ENCODE results near the gene CNTN4. TPM values are rescaled to one million over a fixed set of nuclear protein-coding genes. Genes with fewer than 3 reads are reported as not detected.

The CNTN4 gene
- total RNA-seq, 1 donor from 2014 or later = 48.3 TPM

DNA sequence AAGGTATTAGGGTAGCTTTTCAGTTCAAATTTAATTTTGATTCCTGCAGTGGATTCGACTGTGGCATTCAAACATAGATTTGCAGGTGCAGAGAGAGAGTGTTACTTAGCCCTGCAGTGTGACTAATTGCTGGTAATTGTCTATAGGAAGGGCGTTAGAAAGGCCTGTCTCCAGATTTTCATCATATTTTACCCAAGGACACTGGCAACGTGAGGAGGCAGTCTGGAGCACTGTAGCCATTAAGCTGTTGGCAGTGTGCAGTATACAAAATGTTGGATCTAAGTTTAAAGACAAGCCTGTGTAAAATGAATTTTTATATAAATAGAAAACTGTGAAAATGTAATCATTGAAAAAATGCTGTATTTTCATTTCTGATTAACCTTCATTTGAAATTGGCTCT lies 342.9 kb downstream of the CNTN4 start:
- no peak overlapping the region for H3K27ac Mint-ChIP-seq (ENCODE audit: unreplicated experiment)
- H3K36me3 Mint-ChIP-seq (ENCODE audit: unreplicated experiment) = no peaks in the 10 kb centered on the region
- H3K4me1 Mint-ChIP-seq (ENCODE audit: unreplicated experiment) = no peaks in the 10 kb centered on the region
- DNase-seq (ENCODE audit: extremely low spot score, unreplicated experiment) = no peak
- H3K27me3 Mint-ChIP-seq (ENCODE audit: unreplicated experiment) = no peaks in the 10 kb centered on the region
- H3K4me3 Mint-ChIP-seq (ENCODE audit: unreplicated experiment) = no peak overlapping the region
- no peaks in the 10 kb centered on the region for H3K9me3 Mint-ChIP-seq (ENCODE audit: unreplicated experiment)
- TF ChIP-seq, protein P1, sequence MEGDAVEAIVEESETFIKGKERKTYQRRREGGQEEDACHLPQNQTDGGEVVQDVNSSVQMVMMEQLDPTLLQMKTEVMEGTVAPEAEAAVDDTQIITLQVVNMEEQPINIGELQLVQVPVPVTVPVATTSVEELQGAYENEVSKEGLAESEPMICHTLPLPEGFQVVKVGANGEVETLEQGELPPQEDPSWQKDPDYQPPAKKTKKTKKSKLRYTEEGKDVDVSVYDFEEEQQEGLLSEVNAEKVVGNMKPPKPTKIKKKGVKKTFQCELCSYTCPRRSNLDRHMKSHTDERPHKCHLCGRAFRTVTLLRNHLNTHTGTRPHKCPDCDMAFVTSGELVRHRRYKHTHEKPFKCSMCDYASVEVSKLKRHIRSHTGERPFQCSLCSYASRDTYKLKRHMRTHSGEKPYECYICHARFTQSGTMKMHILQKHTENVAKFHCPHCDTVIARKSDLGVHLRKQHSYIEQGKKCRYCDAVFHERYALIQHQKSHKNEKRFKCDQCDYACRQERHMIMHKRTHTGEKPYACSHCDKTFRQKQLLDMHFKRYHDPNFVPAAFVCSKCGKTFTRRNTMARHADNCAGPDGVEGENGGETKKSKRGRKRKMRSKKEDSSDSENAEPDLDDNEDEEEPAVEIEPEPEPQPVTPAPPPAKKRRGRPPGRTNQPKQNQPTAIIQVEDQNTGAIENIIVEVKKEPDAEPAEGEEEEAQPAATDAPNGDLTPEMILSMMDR (IDR thresholded peaks at IDR 0.05) = no peak

DNA sequence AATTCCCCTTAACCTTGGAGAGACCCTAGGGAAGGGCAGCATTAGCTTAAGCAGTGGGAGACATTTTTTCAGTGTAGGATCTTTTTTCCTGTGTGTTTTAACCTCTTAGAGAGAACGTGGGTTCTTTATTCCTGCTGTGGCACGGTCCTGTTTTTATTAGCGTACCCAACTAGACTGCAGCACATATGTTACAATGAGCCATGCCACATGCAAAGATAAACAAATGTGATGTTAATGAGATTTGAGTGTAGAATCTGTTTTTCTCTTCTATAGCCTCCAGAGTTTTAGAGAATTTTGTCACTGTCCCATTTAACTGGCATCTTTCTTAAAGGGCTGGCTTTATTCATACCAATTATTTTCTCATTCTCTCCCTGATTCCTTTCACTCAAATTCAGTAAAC lies 347.5 kb downstream of the CNTN4 start:
- H3K36me3 Mint-ChIP-seq (ENCODE audit: unreplicated experiment) = no peaks in the 10 kb centered on the region

DNA sequence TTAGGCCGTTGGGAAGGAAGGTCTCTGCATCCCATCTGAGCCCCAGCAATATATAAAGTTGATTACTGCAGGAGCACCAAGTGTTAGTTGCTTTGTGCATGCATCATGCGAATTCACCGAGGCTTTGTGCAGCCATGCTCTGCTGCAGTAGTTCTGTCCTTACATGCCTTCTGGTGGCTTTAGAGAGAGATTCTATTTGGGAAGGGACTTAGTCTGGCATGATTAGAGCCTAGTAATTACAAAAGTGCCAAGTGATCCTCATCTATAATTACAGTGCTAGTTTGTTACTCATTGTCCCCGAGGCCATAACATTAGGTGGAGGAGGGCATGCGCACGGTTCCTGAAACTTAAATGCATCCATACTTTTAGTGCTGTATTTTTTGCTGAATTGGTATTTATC lies 353.6 kb downstream of the CNTN4 start:
- no peaks in the 10 kb centered on the region for H3K4me1 Mint-ChIP-seq (ENCODE audit: unreplicated experiment)
- no peak overlapping the region for H3K4me3 Mint-ChIP-seq (ENCODE audit: unreplicated experiment)
- no peaks in the 10 kb centered on the region for H3K27me3 Mint-ChIP-seq (ENCODE audit: unreplicated experiment)
- H3K27ac Mint-ChIP-seq (ENCODE audit: unreplicated experiment) = no peak overlapping the region
- H3K36me3 Mint-ChIP-seq (ENCODE audit: unreplicated experiment) = no peaks in the 10 kb centered on the region
- peaks cover 6% of the 10 kb centered on the region for H3K9me3 Mint-ChIP-seq (ENCODE audit: unreplicated experiment)
- TF ChIP-seq, protein P1 (IDR thresholded peaks at IDR 0.05) = no peak
- DNase-seq (ENCODE audit: extremely low spot score, unreplicated experiment) = no peak

More for the DNA sequence above, 347.5 kb downstream of the CNTN4 start:
- H3K4me3 Mint-ChIP-seq (ENCODE audit: unreplicated experiment) = no peak overlapping the region
- no peak for DNase-seq (ENCODE audit: extremely low spot score, unreplicated experiment)
- no peaks in the 10 kb centered on the region for H3K27me3 Mint-ChIP-seq (ENCODE audit: unreplicated experiment)
- TF ChIP-seq, protein P1 (IDR thresholded peaks at IDR 0.05) = no peak
- H3K4me1 Mint-ChIP-seq (ENCODE audit: unreplicated experiment) = no peaks in the 10 kb centered on the region
- no peak overlapping the region for H3K27ac Mint-ChIP-seq (ENCODE audit: unreplicated experiment)
- peaks cover 6% of the 10 kb centered on the region for H3K9me3 Mint-ChIP-seq (ENCODE audit: unreplicated experiment)

DNA sequence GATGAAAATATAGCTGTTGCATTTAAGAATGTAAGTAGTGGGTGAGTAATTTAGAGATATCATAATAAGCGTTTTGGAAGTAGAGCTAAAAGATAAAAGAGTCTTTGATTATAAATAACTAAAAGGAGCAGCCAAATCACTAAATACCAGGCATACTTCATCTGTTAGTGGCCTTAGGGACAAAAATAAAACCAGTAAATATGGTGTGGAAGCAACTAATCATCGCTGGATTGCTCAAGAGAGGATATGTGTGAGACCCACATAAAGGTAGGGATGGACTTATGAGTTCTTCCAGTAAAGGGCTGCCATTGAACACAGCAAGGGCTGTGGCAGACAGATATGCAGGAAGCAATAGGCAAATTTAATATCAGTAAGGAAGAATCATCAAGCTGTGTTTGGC lies 356.2 kb downstream of the CNTN4 start:
- Mint-ChIP-seq H3K4me1 (ENCODE audit: unreplicated experiment) (no peaks in the 10 kb centered on the region), H3K4me3 (ENCODE audit: unreplicated experiment) (no peak overlapping the region), H3K36me3 (ENCODE audit: unreplicated experiment) (no peaks in the 10 kb centered on the region), H3K9me3 (ENCODE audit: unreplicated experiment) (no peaks in the 10 kb centered on the region), H3K27ac (ENCODE audit: unreplicated experiment) (no peak overlapping the region), H3K27me3 (ENCODE audit: unreplicated experiment) (no peaks in the 10 kb centered on the region)
- DNase-seq (ENCODE audit: extremely low spot score, unreplicated experiment) = no peak
- TF ChIP-seq, protein P1 (IDR thresholded peaks at IDR 0.05) = no peak

DNA sequence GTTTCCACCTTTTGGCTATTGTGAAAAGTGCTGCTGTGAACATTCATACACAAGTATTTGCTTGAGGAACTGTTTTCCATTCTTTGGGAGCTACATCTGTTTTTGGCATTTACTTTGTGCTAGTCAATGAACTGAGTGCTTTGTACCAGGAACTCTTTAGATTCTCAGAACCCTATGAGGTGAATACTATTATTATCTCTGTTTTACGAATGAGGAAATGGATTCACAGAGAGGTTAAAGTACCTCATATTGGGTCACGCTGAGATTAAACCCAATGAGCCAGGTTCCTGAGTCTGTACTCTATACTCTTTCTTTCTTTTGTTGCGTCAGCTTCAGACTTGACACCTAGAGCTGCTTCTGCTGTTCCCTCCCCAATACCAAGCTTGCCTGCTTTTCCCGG lies 358.1 kb downstream of the CNTN4 start:
- DNase-seq (ENCODE audit: extremely low spot score, unreplicated experiment) = no peak
- Mint-ChIP-seq H3K27ac (ENCODE audit: unreplicated experiment) (no peak overlapping the region), H3K9me3 (ENCODE audit: unreplicated experiment) (peaks cover 3% of the 10 kb centered on the region), H3K36me3 (ENCODE audit: unreplicated experiment) (no peaks in the 10 kb centered on the region), H3K27me3 (ENCODE audit: unreplicated experiment) (no peaks in the 10 kb centered on the region), H3K4me3 (ENCODE audit: unreplicated experiment) (no peak overlapping the region), H3K4me1 (ENCODE audit: unreplicated experiment) (no peaks in the 10 kb centered on the region)
- TF ChIP-seq, protein P1 (IDR thresholded peaks at IDR 0.05) = no peak

All from osteocyte (in vitro differentiated cells).